GM21825 (cell line): ENCODE data around the gene BCAS3.
A peak's percentile ranks its signal among the peaks of the same experiment; 100 is the strongest.
"Not testable (repeated sequence)": the region's sequence is repeated elsewhere in the genome, so short reads cannot be mapped to it uniquely, and the experiment has no call there.

Experiments used
- ATAC-seq: cut with Tn5 transposase; IDR thresholded peaks from one replicate; pipeline ENCODE4 v1.9.1; 2021; ENCODE audit warnings: mild to moderate bottlenecking, moderate library complexity; ENCODE audit not compliant: unreplicated experiment

BCAS3 gene

DNA sequence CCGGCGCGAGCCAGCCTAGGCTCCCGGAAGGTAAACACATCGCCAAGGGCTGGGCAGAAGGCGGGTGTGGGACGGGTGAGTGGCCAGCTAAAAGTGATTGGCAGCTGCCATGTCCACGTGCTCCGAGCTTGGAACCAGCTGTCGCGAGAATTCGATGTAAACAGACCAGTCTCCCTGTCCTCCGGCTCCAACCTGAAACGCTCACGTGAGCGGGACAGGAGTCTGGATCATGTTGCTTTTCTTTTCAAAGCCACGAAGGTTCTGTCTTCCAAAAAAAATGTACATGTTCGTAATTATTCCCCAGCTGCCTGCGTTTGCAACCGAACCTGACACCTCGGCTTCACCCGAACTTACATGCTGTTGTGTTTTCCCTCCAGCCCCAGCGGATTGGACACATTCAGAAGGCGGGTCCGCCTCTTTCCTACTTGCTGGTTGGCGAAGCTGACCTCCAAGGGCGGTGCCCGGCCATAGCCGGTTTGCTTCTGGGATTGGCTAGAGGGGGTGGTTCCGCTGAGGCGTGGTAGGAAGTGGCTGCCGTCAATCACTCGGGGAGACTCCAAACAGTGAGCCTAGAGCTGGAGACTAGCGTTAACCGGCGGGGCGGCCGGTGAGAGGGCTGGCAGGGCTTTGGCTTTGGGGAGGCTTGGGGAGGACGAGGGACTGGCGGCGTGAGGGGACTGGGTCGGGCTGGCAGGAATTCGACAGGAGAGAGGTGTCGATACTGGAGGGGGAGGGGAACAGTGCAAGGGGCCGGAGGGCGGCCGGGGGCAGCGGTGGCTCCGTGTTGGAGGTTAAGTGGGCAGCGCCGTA lies at the start of gene BCAS3:
BCAS3 (plus strand) TSS at position 544 of the 810 bp plus-strand sequence.
- ATAC-seq, result peak; percentile 95

DNA sequence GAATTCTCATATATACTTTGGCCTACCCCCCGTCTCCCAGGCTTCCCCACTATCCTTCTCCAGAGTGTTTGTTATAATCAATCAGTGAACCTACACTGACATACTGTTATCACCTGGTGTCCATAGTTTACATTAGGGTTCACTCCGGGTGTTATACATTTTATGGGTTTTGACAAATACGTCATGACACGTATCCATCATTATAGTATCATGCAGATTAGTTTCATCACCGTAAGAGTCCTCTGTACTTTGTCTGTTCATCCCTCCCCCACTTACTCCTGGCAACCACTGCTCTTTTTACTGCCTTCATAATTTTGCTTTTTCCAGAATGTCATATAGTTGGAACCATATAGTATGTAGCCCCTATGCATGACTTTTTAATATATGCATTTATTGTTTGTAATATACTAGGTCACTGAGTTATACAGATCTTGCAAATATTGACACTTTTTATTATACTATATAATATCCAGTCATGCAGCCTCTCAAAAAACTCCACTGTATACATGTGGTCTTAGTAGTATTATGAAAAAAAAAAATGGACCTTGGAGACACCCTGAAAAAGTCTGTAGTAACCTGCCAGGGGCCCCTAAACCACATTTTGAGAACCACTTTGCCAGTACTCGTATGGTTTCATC lies 49.3 kb upstream of the BCAS3 start:
- ATAC-seq, result no peak

DNA sequence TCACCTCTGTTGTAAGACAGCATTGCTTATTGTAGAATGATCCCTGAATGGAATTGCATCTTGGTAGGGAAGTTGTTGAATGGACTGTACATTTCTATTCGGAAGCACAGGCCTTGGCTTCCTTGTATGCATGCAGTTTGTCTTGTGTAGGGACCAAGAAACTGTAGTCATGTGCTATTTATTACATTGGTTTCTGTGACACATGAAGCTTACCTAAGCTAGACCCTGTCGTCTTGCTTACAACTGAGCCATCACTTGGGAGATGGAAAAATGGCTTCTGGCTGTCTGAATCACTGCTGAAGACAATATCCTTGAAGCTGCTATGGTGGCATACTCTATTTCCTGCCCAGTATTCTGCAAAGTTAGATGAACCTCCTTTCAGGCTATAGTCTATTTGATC lies 48.5 kb upstream of the BCAS3 start:
- no peak for ATAC-seq

DNA sequence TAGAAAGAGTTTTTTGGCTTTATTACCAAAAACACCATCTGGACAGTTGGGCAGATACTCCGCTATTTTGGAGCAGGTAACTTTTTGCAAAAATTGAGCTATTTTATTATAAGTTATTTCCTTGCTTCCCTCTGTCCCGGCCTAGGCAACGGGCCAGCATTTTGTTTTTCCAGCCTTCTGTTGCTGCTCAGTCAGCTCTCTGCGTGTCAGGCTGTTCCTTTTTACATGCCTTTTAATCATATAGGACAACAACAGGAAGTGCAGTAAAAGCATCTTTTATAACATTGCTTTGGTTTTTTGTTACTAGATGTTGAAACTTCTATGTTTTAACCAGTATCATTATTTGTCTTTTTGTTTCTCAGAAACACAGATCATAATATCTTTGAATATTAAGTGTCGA lies 47.3 kb upstream of the BCAS3 start:
- ATAC-seq, result no peak

DNA sequence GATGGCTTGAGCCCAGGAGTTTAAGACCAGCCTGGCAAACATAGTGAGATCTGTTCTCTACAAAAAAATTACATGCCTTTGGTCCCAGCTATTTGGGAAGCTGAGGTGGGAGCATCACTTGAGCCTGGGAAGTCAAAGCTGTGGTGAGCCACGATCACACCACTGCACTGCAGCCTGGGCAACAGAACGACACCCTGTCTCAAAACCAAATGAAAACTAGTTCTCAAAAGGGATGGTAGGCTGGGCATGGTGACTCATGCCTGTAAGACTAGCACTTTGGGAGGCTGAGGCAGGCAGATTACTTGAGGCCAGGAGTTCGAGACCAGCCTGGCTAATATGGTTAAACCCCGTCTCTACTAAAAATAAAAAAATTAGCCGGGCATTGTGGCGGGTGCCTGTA lies 46.5 kb upstream of the BCAS3 start:
- no peak for ATAC-seq

DNA sequence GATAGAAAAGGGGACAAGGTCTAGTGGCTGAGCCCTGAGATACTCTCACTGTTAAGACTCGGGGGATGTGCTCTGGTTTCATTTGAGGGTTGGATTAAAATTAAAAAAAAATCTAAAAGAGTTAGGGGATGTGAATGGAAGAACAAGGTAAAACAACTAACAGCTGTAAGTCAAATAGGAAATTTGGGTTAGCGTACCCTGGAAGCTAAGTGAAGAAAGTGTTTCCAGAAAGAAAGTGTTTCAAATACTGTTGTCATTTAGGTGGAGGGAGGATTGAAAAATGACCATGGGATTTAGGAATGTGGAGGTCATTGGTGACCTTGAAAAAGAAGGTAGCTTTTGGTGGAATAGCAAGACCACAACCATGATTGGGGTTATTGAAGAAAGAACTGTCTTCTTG lies 40.0 kb upstream of the BCAS3 start:
- no peak for ATAC-seq

DNA sequence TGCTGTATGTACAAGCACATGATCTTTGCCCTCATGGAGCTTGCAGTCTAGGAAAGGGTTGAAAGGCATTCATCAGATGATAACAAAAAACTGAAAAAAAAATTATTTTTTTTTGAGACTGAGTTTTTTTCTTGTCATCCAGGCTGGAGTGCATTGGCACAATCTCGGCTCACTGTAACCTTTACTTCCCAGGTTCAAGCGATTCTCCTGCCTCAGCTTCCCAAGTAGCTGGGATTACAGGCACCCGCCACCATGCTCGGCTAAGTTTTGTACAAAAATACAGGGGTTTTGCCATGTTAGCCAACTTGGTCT lies 38.7 kb upstream of the BCAS3 start:
- ATAC-seq, result no peak

DNA sequence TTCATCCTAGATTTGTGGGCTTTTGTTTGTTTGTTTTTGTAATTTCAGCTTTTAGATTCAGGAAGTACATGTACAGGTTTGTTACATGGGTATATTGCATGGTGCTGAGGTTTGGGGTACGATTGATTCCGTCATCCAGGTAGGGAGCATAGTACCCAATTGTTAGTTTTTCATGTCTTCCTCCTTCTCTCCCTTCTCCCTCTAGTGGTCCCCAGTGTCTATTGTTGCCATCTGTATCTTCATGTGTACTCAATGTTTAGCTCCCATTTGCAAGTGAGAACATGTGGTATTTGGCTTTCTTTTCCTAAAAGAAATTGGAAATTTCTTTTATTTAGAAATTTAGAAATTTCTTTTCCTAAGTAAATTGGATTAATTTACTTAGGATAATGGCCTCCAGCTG lies 37.1 kb upstream of the BCAS3 start:
- ATAC-seq, result no peak

DNA sequence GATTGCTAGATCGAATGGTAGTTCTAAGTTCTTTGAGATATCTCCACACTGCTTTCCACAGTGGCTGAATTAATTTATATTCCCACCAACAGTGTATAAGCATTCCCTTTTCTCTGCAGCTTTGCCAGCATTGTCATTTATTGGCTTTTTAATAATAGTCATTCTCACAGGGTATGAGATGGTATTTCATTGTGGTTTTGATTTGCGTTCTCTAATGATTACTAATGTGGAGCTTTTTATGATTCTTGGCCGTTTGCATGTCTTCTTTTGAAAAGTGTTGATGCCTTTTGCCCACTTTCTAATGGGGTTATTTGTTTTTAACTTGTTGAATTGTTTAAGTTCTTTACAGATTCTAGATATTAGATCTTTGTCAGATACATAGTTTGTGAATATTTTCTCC lies 36.5 kb upstream of the BCAS3 start:
- ATAC-seq, result no peak

DNA sequence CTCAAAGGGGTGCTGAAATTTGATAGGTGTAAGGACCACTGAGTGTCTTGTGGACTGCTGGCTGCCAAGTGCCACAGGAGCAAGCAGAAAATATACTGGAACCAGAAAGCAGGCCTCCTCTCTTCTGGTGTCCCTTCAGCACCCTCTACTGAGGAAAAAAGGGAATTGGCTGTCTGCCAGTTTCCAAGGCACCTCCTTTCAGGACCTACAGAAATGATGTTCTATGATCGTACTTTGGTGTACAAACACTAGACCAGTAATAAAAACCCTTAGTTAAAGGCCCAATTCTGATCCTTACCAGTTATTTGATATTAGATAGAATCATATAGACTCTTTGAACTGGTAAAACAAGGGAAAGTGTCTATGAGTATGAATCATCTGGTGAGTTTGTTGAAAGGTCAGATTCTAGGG lies 35.8 kb upstream of the BCAS3 start:
- no peak for ATAC-seq

DNA sequence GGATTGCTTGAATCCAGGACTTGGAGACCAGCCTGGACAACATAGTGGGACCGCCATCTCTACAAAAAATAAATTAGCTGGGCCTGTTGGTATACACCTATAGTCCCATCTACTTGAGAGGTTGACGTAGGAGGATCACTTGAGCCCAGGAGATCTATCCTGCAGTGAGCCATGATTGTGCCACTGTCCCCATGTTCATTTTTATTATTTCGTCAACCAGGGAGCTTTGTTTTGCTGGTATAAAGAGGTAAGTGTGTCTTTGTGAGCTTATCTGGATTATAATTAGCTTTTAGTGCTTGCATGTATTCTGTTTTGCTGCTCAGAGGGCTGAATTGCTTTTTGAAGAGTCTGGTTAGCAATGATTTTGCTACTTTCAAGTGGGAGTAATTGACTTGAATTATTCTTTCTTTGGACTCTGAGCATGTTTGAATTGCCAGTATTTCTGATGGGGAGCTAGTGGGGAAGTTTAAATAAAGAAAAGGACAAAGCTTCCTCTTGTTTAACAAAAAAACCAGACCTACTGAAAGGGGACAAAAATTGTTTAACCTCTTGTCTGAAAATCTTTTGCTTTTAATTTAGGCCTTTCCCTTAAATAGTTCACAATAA lies 31.6 kb upstream of the BCAS3 start:
- no peak for ATAC-seq

DNA sequence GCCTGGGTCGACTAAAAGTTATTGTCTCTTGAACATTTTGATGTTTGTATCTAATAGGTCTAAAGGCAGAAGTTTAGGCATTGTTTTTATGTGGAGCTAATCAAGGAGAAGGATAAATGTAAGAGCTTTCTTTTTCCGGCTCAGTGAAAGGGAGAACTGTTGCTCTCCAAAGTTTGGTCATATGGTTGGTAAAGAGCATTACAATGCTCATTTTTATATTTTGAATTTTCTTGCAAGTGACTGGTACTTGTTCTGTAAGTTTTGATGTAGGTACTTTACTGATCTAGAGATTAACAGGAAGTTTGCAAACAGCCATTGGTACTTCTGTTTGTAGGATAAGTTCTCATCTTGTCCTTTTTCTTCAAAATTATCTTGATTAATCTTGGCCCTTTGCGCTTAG lies 30.9 kb upstream of the BCAS3 start:
- no peak for ATAC-seq

DNA sequence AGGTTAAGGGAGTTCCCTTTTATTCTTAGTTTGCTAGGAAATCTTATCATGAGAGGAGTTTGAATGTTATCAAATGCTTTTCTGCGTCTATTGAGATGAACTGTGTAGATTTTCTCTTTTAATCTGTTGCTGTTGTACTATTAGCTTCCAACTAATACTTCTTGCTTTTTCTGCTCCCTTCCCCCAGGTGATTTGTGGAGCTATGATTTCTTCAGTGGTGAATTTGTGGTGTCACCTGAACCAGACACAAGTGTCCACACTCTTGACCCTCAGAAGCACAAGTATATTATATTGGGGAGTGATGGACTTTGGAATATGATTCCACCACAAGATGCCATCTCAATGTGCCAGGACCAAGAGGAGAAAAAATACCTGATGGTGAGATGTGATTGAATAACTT lies 29.9 kb upstream of the BCAS3 start:
- no peak for ATAC-seq

DNA sequence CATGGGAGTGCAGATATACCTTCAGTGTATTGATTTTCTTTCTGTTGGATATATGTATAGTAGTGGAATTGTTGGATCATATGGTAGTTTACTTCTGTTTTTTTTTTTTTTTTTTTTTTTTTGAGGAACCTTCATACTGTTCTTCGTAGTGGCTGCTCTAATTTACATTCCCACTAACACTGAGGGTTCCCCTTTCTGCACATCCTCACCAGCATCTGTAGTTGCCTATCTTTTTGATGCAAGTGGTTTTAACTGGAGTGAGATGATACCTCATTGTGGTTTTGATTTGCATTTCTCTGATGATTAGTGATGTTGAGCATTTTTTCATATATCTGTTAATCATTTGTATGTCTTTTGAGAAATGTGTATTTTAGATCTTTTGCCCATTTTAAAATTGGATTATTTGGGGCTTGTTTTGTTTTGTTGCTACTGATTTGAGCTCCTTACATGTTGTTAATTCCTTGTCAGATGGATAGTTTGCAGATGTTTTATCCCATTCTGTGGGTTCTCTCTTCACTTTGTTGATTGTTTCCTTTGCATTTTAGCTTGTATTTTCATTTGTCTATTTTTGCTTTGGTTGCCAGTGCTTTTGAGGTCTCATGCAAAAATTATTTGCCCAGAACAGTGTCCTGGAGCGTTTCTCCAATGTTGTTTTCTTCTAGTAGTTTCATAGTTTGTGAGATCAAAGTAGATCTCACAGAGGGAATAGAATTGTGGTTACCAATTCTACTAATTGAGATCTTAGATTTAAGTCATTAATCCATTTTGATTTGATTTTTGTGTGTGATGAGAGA lies 25.0 kb upstream of the BCAS3 start:
- peak; percentile 95 for ATAC-seq

DNA sequence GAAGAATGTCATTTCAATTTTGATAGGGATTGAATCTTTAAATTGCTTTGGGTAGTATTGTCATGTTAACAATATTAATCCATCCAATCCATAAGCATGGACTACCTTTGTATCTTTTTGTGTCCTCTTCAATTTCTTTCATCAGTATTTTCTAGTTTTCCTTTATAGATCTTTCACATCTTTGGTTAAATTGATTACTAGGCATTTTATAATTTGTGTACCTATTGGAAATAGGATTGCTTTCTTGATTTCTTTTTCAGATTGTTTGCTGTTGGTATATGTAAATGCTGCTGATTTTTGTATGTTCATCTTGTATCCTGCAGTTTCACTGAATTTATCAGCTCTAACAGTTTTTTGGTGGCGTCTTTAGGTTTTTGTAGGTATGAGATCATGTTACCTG lies 24.1 kb upstream of the BCAS3 start:
- ATAC-seq, result no peak

DNA sequence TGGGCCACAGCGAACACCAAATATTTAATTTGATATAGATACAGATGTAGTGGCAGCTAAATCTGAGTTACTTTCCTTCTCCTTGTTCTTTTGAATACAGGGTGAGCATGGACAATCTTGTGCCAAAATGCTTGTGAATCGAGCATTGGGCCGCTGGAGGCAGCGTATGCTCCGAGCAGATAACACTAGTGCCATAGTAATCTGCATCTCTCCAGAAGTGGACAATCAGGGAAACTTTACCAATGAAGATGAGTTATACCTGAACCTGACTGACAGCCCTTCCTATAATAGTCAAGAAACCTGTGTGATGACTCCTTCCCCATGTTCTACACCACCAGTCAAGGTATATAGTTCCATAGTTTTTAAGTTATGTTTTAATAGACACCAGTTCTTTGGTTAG lies 21.2 kb upstream of the BCAS3 start:
- ATAC-seq, result no peak

DNA sequence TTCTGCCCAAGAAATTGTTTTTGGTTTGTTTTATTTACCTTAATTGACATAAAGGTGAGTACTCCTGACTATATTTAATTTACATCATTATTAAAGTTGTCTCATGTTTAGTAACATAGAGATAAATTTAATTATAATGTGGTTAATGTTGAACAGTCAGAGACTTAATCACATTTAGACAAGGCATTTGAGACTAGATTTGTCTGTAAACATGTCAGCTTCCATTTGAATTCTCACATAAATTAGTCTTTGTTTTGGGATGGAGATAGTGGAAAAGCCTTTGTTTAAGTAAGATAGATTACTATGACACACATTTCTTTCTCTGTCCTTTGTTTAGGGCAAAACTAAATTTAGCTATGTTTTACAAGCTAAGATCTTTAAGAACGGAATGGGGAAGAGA lies 18.5 kb upstream of the BCAS3 start:
- no peak for ATAC-seq

DNA sequence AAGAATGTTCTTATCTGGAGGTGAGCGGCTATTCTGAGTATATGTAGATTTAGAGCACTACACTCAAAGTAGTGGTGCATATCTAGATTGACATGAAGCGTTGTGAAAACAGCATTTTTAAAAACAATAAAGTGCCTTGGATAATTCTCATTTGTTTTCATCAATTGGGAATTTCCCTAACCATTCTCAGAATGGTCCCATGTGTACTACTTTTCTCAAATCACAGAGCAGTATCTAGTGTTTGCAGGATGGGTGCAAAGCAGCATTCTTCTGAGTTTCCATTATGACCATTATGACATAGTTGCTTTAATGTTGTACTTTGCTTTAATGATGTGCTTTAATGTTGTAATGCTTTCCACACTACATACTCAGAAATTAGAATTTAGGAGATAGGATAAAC lies 16.2 kb upstream of the BCAS3 start:
- ATAC-seq, result no peak

DNA sequence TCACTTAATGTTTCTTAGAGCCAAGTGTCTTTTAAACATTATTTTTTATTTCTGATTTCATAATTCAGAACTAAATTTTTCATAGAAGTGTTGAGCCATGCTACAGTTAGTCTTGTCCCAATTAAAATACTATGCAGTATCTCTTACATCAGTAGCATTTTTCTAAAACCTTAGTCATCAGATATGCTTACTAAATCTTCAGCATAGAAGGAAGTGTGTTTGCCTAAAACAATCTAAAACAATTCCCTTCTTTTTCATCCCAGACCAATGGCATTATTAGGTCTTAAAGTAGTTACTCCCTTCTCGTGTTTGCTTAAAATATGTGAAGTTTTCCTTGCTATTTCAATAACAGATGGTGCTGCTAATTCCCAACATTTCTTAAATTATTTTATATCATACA lies 13.6 kb upstream of the BCAS3 start:
- ATAC-seq, result no peak

DNA sequence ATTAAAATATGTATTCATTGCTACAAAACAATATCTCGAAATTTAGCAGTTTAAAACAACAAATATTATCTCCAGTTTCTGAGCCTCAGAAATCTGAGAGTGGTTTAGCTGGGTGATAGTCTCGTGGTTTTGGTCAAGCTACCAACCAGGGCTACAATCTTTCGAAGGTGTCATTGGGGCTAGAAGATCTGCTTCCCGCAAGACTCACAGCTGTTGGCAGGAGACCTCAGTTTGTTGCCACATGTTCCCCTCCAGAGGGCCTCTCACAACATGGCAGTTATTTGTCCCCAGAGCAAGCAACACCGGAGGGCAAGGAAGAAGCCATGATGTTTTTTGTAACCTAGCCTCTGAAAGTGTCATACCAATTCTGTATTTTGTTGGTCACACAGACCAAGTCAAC lies 12.0 kb upstream of the BCAS3 start:
- no peak for ATAC-seq

DNA sequence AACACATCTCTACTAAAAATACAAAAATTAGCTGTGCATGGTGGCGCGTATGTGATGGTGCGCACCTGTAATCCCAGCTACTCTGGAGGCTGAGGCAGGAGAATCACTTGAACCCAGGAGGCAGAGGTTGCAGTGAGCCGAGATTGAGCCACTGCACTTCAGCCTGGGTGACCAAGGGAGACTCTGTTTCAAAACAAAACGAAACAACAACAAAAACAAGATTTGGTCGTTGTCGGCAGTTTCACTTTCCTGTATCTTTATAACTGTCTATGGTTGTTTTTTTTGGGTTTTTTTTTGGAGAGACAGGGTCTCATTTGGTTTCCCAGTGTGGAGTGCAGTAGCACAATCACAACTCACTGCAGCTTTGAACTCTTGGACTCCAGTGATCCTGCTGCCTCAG lies 8.9 kb upstream of the BCAS3 start:
- not testable (repeated sequence) for ATAC-seq

DNA sequence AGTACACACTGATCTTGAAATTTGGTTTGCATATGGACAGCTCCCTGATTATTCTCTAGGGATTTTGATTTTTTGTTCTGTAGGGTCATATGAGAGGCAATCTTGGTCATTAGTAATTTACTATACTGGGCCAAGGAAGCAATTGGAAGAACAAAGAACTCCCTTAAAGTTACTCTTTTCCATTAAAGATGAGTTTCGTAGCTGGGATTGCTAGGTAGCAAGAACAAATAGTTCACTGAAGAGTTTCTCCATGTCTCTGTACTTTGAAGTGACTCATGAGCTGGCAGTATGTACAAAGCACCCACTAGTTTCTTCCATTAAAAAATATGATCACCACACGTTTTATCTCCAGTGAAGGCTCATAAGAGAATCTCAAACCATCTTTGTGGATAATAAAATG lies 6.2 kb upstream of the BCAS3 start:
- ATAC-seq, result no peak
